Keratinocyte (primary cell): Measurements from ENCODE around the gene DENND4A. TPM values are rescaled to one million over a fixed set of nuclear protein-coding genes. Genes with fewer than 3 reads are reported as not detected.

Experiments used
- DNase-seq: peaks from one replicate; pipeline ENCODE4 v3.0.0-alpha.2; 2011; ENCODE audit warnings: low read depth, missing footprints, low spot score
- FAIRE-seq: peaks from 2 replicates; lab custom pipeline; 2011; peaks lifted over from hg19 to GRCh38; lab: Jason Lieb, UNC
- H2AFZ ChIP-seq: 2 replicates; pipeline ENCODE4 v1.6.0; 2012; ENCODE audit warnings: low read length, control low read depth, inconsistent platforms; ENCODE audit not compliant: control insufficient read depth
- H3K27ac ChIP-seq: 2 replicates; pipeline ENCODE4 v1.5.1; 2011; ENCODE audit warnings: low read length; ENCODE audit not compliant: control insufficient read depth, insufficient read depth
- H3K27me3 ChIP-seq: 3 replicates; pipeline ENCODE4 v1.6.0; 2011; ENCODE audit warnings: low read length; ENCODE audit not compliant: control insufficient read depth, insufficient read depth; ENCODE audit errors: extremely low read depth
- H3K36me3 ChIP-seq, 2 experiments: 2 replicates in 1 of 2; 3 replicates in 1 of 2; pipeline ENCODE4 v1.5.1; 2011; ENCODE audit warnings: low read length in 2 of 2, mild to moderate bottlenecking in 1 of 2; ENCODE audit not compliant: control insufficient read depth in 2 of 2, insufficient read depth in 2 of 2; ENCODE audit errors: extremely low read depth in 1 of 2
- H3K4me1 ChIP-seq: 3 replicates; pipeline ENCODE4 v1.5.1; 2011; ENCODE audit warnings: low read length; ENCODE audit not compliant: control insufficient read depth, insufficient read depth; ENCODE audit errors: extremely low read depth
- H3K4me2 ChIP-seq: 3 replicates; pipeline ENCODE4 v1.6.0; 2011; ENCODE audit warnings: low read depth, low read length; ENCODE audit not compliant: control insufficient read depth, insufficient read depth; ENCODE audit errors: extremely low read depth
- H3K4me3 ChIP-seq, 3 experiments: fragments of 200-600 bp in 1 of 3; sonication (generic) in 1 of 3; 2 replicates in 2 of 3; 3 replicates in 1 of 3; pipeline ENCODE4 v1.5.1; 2011 to 2016; ENCODE audit warnings: low read length in 3 of 3, mild to moderate bottlenecking in 3 of 3, control low read depth in 2 of 3, inconsistent platforms in 1 of 3, low read depth in 1 of 3, mixed read lengths in 1 of 3, mixed run types in 1 of 3, moderate library complexity in 1 of 3; ENCODE audit not compliant: control insufficient read depth in 2 of 3, insufficient read depth in 2 of 3; ENCODE audit errors: extremely low read depth in 1 of 3
- H3K79me2 ChIP-seq: 2 replicates; pipeline ENCODE4 v1.6.0; 2012; ENCODE audit warnings: low read length; ENCODE audit not compliant: control insufficient read depth, insufficient read depth
- H3K9ac ChIP-seq: 3 replicates; pipeline ENCODE4 v1.6.0; 2011; ENCODE audit warnings: low read length; ENCODE audit not compliant: control insufficient read depth, insufficient read depth; ENCODE audit errors: extremely low read depth
- H3K9me1 ChIP-seq: 3 replicates; pipeline ENCODE4 v1.6.0; 2011; ENCODE audit warnings: low read length; ENCODE audit not compliant: control insufficient read depth, insufficient read depth; ENCODE audit errors: extremely low read depth
- H3K9me3 ChIP-seq: 2 replicates; pipeline ENCODE4 v1.5.1; 2012; ENCODE audit warnings: low read depth, low read length; ENCODE audit not compliant: control insufficient read depth
- H4K20me1 ChIP-seq: 3 replicates; pipeline ENCODE4 v1.6.0; 2011; ENCODE audit warnings: low read length; ENCODE audit not compliant: control insufficient read depth, insufficient read depth; ENCODE audit errors: extremely low read depth
- EZH2 ChIP-seq: IDR thresholded peaks from one replicate; pipeline ENCODE4 v1.6.1; 2012; ENCODE audit warnings: inconsistent platforms, mild to moderate bottlenecking, low read length, moderate library complexity
- dilution Hi-C: fragments of 300-500 bp; cut with MboI; formaldehyde crosslinking; loops from one replicate; pipeline ENCODE4 v1.7.0; 2020; ENCODE audit warnings: low sequenced_read_pairs; ENCODE audit not compliant: extremely low pct_ligation_motif_present
- polyA plus RNA-seq, 5 experiments: library from polyadenylated mRNA; depleted of rRNA in 3 of 5; stranded (reverse) in 3 of 5; stranded (forward) in 1 of 5; unstranded in 1 of 5; fragments of >200 nt; gene quantifications; 1 replicate in 1 of 5; 2 replicates in 3 of 5; 3 replicates in 1 of 5; pipeline versions ENCODE4 v1.2.1 to v1.2.3, GENCODE V29; 2011 to 2012; ENCODE audit warnings: missing spikeins in 2 of 5, low read depth in 1 of 5, low replicate concordance in 1 of 5
- TF ChIP-seq, protein P1 (sequence below), 3 experiments: IDR thresholded peaks in 1 of 3; conservative IDR thresholded peaks in 1 of 3; optimal IDR thresholded peaks in 1 of 3; 2 replicates in 2 of 3; 3 replicates in 1 of 3; pipeline versions ENCODE3 to v1.5.1; 2011; ENCODE audit warnings: low read length in 3 of 3, mild to moderate bottlenecking in 3 of 3, moderate library complexity in 2 of 3, control low read depth in 1 of 3, inconsistent platforms in 1 of 3; ENCODE audit not compliant: insufficient read depth in 2 of 3; ENCODE audit errors: extremely low read depth in 1 of 3

DENND4A gene
- polyA plus RNA-seq, 1 donor (not counting 4 experiments of a cell fraction or from before 2014, with no cell fraction given) = 10.0 TPM

DNA sequence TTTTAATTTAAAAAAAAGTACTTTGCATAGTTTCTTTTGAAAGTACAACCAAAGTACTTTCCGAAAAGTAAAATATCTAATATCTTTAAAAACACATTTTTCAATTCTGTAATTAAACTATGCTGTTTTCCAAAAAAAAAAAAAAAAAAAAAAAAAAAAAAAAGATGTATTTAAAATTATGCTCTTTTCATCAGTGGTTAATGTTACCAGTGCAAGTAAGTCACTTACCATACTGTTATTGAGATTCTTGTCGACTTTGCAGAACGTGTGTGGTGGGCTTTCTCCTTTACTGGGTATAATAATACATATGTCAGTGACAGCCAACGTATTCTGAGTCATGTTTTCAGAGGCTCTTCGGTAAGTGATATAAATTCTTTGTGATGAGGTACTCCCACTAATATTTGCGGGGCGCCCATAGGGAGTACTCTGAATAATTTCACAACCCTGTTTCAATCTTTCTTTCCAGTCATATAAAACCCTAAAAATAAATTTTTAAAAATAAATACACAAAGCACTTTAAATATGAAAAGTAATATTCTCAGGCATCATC is 39.9 kb downstream of the DENND4A start:
- no peaks in the 10 kb centered on the region for H4K20me1 ChIP-seq
- no peak for TF ChIP-seq EZH2
- TF ChIP-seq, protein P1, sequence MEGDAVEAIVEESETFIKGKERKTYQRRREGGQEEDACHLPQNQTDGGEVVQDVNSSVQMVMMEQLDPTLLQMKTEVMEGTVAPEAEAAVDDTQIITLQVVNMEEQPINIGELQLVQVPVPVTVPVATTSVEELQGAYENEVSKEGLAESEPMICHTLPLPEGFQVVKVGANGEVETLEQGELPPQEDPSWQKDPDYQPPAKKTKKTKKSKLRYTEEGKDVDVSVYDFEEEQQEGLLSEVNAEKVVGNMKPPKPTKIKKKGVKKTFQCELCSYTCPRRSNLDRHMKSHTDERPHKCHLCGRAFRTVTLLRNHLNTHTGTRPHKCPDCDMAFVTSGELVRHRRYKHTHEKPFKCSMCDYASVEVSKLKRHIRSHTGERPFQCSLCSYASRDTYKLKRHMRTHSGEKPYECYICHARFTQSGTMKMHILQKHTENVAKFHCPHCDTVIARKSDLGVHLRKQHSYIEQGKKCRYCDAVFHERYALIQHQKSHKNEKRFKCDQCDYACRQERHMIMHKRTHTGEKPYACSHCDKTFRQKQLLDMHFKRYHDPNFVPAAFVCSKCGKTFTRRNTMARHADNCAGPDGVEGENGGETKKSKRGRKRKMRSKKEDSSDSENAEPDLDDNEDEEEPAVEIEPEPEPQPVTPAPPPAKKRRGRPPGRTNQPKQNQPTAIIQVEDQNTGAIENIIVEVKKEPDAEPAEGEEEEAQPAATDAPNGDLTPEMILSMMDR (optimal IDR thresholded peaks at IDR 0.05 in 1 of 3, IDR thresholded peaks at IDR 0.05 in 1 of 3, conservative IDR thresholded peaks at IDR 0.05 in 1 of 3; ENCODE audit: extremely low read depth in 1 of 3, insufficient read depth in 2 of 3, low read length in 3 of 3) = no peak
- FAIRE-seq (no peak), DNase-seq (no peak)
- H2AFZ ChIP-seq = no peak overlapping the region
- no peaks in the 10 kb centered on the region for H3K4me1 ChIP-seq
- no peaks in the 10 kb centered on the region for H3K9me1 ChIP-seq
- no peaks in the 10 kb centered on the region for H3K9me3 ChIP-seq
- H3K79me2 ChIP-seq = no peaks in the 10 kb centered on the region
- no peak overlapping the region for H3K4me3 ChIP-seq
- H3K27ac ChIP-seq = no peak overlapping the region
- dilution Hi-C loops = no loop called here
- H3K36me3 ChIP-seq = peaks cover 0 to 3% of the 10 kb centered on the region in 2 experiments
- H3K9ac ChIP-seq = no peak overlapping the region
- no peaks in the 10 kb centered on the region for H3K27me3 ChIP-seq
- H3K4me2 ChIP-seq = no peak overlapping the region

DNA sequence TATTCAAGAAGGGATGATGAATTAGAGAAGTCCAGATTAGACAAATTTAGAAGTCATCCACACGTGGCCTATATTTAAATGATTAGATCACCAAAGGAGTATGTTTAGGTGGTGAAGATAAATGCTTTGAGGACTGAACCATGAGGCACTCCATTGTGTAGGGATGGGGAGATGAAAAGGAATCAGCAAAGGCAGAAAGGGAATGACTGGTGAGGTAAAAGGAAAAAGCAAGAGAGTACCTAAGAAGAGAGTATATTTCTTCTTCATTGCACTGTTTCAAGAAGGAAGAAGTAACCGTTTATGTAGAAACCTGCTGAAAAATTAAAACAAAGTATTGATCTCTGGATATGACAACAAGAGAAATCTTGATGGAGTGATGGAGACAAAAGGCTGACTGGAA is 40.7 kb downstream of the DENND4A start:
- Histone ChIP-seq H3K4me1 (no peaks in the 10 kb centered on the region), H3K36me3 (peaks cover 0 to 3% of the 10 kb centered on the region in 2 experiments), H3K9me1 (no peaks in the 10 kb centered on the region), H3K4me3 (no peak overlapping the region), H3K9ac (no peak overlapping the region), H3K27ac (no peak overlapping the region), H3K27me3 (no peaks in the 10 kb centered on the region), H2AFZ (no peak overlapping the region), H4K20me1 (no peaks in the 10 kb centered on the region), H3K4me2 (no peak overlapping the region), H3K79me2 (no peaks in the 10 kb centered on the region), H3K9me3 (no peaks in the 10 kb centered on the region)
- dilution Hi-C loops = no loop called here
- no peak for TF ChIP-seq EZH2
- DNase-seq (no peak), FAIRE-seq (no peak)

DNA sequence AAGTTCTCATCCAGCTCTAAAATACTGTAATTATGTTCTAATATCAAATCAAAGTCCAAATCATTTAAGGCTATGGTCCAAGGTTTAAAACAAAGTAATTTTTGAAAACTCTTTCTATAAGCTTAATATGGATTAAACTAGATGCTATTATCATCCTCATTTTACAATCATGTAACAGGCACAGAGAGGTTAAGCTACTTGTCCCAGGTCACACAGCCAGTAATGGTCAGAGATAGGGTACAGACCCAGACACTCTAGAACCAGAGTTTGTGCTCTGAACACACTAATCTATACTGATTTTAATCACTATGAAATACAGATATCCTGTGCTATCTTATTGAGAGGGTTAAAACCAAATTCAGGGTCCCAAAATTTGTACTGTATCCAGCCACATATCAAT is 44.8 kb downstream of the DENND4A start:
- no peaks in the 10 kb centered on the region for H3K4me1 ChIP-seq
- H3K79me2 ChIP-seq = no peaks in the 10 kb centered on the region
- H2AFZ ChIP-seq = no peak overlapping the region
- H3K9me3 ChIP-seq = no peaks in the 10 kb centered on the region
- DNase-seq (no peak), FAIRE-seq (no peak)
- no peak overlapping the region for H3K9ac ChIP-seq
- H3K27ac ChIP-seq = no peak overlapping the region
- dilution Hi-C loops = no loop called here
- no peak overlapping the region for H3K4me3 ChIP-seq
- H3K9me1 ChIP-seq = peaks cover 3% of the 10 kb centered on the region
- H3K27me3 ChIP-seq = no peaks in the 10 kb centered on the region
- H3K4me2 ChIP-seq = no peak overlapping the region
- peaks cover 0 to 3% of the 10 kb centered on the region in 2 experiments for H3K36me3 ChIP-seq
- H4K20me1 ChIP-seq = no peaks in the 10 kb centered on the region
- TF ChIP-seq, protein P1 (optimal IDR thresholded peaks at IDR 0.05 in 1 of 3, IDR thresholded peaks at IDR 0.05 in 1 of 3, conservative IDR thresholded peaks at IDR 0.05 in 1 of 3; ENCODE audit: extremely low read depth in 1 of 3, insufficient read depth in 2 of 3, low read length in 3 of 3) = no peak
- TF ChIP-seq EZH2 = no peak
